GM23248 (cell line): ENCODE results near the gene SDC1.

ENCODE experiments used
- EZH2 ChIP-seq: fragments of 200-600 bp; sonication (generic); IDR thresholded peaks from 2 replicates; pipeline ENCODE4 v1.6.1; 2018; ENCODE audit warnings: antibody characterized with exemption, mild to moderate bottlenecking; ENCODE audit not compliant: insufficient read depth, poor library complexity, severe bottlenecking
- EZH2phosphoT487 ChIP-seq: fragments of 200-600 bp; sonication (generic); IDR thresholded peaks from 2 replicates; pipeline ENCODE4 v1.6.1; 2018; ENCODE audit warnings: antibody characterized with exemption, moderate library complexity, mild to moderate bottlenecking, low read depth; ENCODE audit not compliant: insufficient read depth

DNA sequence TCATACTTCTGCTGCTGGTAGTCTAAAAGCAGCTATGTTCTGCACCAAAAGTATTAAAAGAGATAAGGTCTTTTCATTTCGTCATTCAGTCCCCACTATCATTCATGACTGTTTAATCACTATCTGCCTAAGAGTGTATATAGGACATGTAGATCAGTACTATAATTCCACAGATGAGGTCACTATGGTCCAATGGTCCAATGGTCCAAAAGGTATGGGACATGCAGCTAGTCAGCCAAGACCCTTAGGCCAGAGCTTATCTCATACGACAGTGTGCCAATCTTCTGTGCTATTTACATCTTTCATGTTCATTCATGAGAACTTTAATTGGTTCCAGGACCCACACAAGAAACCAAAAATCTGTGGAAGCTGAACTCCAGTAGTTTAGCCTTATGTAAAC is 42.6 kb upstream of the SDC1 start:
- no peak for TF ChIP-seq EZH2
- no peak for TF ChIP-seq EZH2phosphoT487
